Activated T-cell treated with anti-CD3 and anti-CD28 coated beads for 48 hours (primary cell): ENCODE measurements around the gene MUSTN1.
A peak's percentile ranks its signal among the peaks of the same experiment; 100 is the strongest.

Source experiments
- DNase-seq: peaks from one replicate; pipeline ENCODE4 v3.0.0-alpha.2; 2020; ENCODE audit warnings: low read depth

The MUSTN1 gene

GRCh38 chr3:52801839-52802238 lies 33.0 kb downstream of the MUSTN1 start:
- no peak for DNase-seq

GRCh38 chr3:52800079-52800478 lies 34.7 kb downstream of the MUSTN1 start:
- no peak for DNase-seq

- DNase-seq: peak; percentile 15
Measured at GRCh38 chr3:52798978-52799476, 35.8 kb downstream of the MUSTN1 start.

GRCh38 chr3:52798376-52798977 lies 36.3 kb downstream of the MUSTN1 start:
- DNase-seq: no peak

GRCh38 chr3:52796411-52796810 lies 38.4 kb downstream of the MUSTN1 start:
- no peak for DNase-seq

GRCh38 chr3:52795298-52795900 lies 39.4 kb downstream of the MUSTN1 start:
- DNase-seq: no peak

GRCh38 chr3:52794612-52795099 lies 40.2 kb downstream of the MUSTN1 start, which contains the start of gene ITIH3:
TSS of gene ITIH3 (plus strand) at chr3:52794796. CDS start at chr3:52794804, 8 bp downstream.
- DNase-seq: no peak

- no peak for DNase-seq
Measured at GRCh38 chr3:52793702-52794611, 40.9 kb downstream of the MUSTN1 start.

- no peak for DNase-seq
Measured at GRCh38 chr3:52792961-52793695, 41.7 kb downstream of the MUSTN1 start.

- no peak for DNase-seq
Measured at GRCh38 chr3:52792413-52792812, 42.4 kb downstream of the MUSTN1 start.

GRCh38 chr3:52791928-52792327 lies 42.9 kb downstream of the MUSTN1 start:
- DNase-seq: no peak

GRCh38 chr3:52791366-52791765 lies 43.5 kb downstream of the MUSTN1 start:
- DNase-seq: no peak

- DNase-seq: no peak
Measured at GRCh38 chr3:52790741-52791140, 44.1 kb downstream of the MUSTN1 start.

- no peak for DNase-seq
Measured at GRCh38 chr3:52790337-52790736, 44.5 kb downstream of the MUSTN1 start.

- no peak for DNase-seq
Measured at GRCh38 chr3:52789746-52790040, 45.1 kb downstream of the MUSTN1 start.

- DNase-seq: no peak
Measured at GRCh38 chr3:52788890-52789745, 45.7 kb downstream of the MUSTN1 start.

- DNase-seq: no peak
Measured at GRCh38 chr3:52787672-52788625, 46.9 kb downstream of the MUSTN1 start.

GRCh38 chr3:52787246-52787645 lies 47.6 kb downstream of the MUSTN1 start:
- DNase-seq: no peak

GRCh38 chr3:52786330-52787215 lies 48.2 kb downstream of the MUSTN1 start:
- DNase-seq: no peak
